ENCODE measurements around the gene SERTAD3. TPM values are rescaled to one million over a fixed set of nuclear protein-coding genes. Genes with fewer than 3 reads are reported as not detected.
"Not testable (repeated sequence)": the region's sequence is repeated elsewhere in the genome, so short reads cannot be mapped to it uniquely, and the experiment has no call there.

SERTAD3 gene
- polyA plus RNA-seq, 10 donors: 37.2 to 55.1 (median 50.9) TPM

DNA sequence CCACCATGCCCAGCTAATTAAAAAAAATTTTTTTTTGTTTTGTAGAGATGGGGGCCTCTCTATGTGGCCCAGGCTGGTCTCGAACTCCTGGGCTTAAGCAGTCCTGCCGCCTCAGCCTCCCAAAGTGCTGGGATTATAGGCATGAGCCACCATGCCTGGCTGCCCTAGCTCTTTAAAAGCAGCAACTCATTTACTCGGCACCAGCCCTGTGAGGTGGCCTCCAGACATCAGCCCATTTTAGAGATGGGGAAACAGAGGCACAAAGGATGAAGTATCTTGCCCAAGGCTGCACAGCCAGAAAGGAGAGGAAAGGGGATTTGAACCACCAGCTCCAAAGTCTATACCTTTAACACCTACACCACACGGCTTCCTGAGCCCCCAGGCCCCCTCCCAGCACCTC lies 31.3 kb downstream of the SERTAD3 start:
- DNase-seq: no peak

DNA sequence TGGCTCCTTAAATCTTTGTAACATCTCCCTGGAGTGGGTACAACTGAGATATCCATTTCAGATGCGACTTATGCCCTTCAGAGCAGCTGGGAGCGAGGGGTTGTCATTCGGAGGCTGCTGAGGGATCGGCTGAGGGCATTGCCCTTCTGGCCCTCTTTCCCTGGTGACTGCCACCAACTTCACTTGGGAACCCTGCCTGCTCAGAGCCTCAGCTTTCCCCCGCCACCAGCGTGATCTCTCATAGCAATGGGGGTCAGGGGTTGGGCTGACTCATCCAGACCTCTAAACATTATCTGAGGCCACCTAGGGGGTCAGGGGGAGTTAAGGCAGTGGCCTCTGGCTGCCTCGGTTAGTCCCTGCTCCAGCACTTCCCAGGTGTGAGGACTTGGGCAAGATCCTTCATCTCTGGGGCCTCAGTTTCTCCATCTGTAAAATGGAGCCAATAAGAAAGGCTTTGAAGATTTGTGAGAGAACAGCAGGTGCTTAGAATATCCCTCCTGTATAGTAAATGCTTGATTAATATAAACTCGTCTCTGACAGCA lies 32.1 kb downstream of the SERTAD3 start:
- no peak for DNase-seq

DNA sequence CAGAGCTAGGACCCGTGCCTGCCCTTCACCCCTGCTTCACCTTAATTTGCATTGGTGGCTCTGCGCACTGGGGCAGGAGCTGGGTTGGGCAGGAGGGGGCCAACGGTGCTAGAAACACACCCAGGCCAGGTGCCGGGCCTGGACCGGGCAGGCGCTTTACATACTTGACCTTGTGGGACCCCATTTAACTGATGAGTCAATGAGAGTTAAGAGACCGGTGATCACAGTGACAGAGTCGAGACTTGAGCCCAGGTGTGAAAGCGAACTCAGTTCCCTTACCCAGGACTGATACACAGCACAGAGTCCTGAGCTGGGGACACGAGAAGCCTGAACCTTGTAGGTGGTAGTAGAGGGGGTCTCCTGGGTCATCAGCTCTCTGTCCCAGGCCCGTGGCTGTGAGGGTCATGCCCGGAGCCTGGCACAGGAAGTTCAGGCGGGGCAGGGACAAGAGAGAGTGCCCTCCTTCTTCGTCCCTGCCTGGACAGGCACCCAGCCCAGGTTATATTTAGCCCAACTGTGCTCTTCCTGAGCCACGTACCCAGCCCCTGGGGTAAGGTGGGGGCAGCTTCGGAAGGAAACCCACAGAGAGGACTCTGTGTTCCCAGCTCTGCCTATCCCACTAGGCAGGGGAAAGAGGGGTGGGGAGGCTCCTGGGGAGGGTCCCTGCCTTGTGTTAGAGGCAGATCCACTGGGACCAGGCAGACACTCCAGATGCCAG lies 32.9 kb downstream of the SERTAD3 start:
- no peak for DNase-seq

DNA sequence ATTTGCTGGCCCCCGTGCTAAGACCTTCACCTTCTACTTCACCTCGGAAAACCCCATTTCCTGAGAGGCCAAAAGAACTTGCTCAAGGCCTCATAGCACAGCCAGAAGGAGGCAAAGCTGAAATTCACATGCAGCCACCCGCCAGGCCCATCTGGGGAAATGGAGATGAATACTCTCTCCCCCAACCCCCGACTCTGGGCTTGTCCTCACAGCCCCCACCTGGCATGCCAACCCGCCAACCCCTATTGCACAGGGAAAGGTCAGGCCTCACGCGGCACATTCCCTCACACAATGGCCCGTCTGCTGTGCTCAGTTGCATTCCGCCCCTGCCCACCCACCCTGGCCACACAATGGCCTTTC lies 34.1 kb downstream of the SERTAD3 start:
- DNase-seq: no peak

DNA sequence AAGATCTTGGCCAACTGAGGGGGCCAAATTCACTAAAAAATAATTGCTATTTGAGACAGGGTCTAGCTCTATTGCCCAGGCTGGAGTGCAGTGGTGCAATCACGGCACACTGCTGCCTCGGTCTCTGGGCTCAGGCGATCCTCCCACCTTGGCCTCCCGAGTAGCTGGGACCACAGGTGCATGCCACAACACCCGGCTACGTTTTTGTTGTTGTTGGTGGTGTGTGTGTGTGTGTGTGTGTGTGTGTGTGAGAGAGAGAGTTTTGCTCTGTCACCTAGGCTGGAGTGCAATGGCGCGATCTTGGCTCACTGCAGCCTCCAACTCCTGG lies 35.6 kb downstream of the SERTAD3 start:
- DNase-seq: not testable (repeated sequence)

DNA sequence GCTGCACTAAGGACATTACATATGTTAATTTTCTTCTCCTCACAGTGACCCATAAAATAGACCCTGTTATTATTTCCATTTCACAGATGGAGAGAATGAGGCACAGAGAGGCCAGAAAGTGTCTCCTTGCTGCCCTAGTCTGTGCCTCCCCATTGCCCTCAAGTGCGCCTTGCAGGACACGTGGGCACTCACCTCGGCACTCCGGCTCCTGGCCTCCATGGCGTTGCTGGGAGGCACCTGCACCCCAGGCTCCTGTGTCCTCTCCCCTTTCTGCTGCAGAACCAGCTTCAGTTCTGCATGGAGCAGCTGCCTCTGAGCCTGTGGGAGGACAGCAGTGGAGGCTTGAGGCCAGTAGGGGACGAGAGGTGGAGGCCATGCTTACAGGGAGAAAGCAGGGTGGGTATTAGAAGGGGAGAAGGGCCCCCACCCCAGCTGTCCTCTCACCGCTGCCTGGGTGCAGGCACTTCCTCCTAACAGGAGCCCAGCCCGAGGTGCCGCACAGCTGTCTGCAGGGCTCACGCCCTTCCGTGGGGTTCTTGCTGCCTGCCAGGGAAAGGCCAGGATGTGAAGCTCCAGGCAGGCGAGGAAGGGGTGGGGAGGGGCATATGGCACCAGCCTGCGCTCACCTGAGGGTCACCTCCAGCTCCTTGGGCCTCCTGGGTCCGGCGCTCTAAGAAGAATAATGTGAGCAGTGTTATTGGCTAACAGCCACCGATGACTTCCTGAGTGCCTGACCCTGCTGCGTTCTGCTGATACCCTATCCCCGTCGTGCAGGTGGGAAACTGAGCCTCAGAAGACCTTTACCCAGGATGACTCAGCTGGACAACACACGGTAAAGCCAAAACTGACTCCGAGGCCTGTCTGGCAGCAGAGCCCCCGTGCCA lies 36.2 kb downstream of the SERTAD3 start:
- DNase-seq: no peak

DNA sequence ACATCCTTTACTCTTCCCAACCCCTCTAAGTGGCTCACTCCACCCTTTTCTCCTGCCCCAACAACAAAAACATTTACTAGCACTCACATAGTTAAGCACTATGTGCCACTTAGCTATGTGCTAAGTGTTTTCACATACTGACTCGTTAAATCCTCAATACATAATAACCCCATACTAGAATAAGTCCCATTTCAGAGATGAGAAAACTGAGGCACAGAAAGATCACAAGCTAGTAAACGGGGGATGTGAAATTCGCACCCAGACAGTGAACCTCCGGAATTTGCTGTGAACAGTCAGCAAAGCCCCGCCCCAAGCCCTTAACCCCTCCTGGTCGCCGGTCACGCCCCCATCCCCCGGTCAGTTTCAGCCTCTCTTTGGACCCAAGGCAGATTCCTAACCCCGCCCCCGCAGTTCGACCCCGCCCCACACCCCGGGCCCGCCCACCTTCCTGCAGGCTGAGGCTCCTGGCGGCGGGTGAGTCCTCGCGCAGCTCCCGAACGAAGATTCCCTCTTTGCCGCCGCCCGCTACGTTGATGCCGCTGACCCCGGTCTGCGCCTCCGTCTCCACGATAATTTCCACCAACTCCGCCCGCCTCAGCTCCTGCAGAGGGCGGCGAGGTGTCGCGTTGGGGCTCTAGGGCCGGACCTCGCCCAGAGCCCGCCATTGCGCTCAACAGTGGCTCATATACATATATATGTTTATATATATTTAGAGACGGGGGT lies 40.7 kb downstream of the SERTAD3 start:
- peak; percentile 79 to 94 (median 88) for DNase-seq

DNA sequence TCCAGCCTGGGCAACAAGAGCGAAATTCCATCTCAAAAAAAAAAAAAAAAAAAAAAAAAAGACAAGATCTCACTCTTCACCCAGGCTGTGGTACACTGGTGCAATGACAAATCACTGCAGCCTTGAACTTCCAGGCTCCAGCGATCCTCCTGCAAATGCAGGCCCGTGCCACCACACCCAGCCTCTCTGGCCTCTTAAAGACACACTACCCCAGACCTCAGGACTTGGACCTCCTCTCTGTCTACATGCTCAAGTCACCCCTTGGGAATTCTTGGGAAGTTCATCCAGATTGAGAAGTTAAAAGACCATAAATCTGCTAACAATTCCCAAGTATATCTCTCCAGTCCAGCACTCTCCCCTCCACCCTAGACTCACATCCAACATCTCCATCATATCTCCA lies 43.6 kb downstream of the SERTAD3 start:
- DNase-seq: peak in 1 of 3 donors; percentile 30

DNA sequence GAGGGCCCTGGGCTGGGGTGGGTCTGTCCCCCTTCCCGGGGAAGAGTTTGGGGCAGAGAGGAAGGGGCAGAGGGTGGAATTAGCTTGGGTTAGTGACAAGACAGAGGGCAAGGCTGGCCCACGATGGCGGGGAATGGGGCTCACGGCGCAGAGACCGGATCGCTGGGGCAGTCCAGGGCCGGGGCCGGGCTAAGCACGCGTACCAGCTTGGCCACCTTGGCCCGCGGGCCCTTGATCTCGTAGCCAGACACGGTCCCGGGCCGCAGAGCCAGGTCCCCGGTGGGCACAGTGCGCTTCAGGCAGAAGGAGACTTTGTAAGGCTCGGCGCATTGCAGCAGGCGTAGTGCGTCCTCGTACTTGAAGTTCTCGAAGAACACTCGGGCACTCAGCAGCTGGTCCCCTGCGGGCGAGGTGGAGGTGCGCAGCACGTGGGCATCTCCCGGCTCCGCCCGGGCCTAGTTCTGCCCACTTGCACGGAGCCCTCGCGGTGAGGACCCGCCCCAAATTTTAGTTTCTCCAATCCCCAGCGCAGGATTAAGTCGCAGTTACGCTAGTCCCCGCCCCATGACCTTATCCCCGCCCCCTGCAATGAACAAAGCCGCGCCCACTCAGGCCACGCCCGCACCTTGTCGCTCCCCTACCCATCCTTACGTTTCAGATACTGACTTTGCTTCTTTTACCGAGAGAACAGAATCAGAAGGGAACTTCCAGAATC lies 45.6 kb downstream of the SERTAD3 start:
- DNase-seq: peak in 1 of 3 donors; percentile 36

DNA sequence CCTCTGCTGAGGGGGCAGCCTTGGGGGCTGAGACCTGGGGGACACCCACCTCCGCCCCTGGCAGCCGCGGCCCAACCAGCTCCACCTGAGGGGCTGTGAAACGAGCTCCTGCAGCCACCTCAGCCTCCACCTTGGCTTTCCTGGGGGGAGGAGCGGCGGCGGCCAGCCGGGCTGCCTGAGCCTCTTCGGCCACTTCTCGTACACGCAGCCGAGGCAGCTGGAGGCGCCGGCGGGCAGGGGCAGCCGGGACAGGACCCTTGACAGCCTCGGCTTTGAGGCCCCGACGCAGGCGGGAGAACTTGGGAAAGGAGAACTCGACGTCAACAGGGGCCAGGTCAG lies 46.6 kb downstream of the SERTAD3 start:
- DNase-seq: no peak

DNA sequence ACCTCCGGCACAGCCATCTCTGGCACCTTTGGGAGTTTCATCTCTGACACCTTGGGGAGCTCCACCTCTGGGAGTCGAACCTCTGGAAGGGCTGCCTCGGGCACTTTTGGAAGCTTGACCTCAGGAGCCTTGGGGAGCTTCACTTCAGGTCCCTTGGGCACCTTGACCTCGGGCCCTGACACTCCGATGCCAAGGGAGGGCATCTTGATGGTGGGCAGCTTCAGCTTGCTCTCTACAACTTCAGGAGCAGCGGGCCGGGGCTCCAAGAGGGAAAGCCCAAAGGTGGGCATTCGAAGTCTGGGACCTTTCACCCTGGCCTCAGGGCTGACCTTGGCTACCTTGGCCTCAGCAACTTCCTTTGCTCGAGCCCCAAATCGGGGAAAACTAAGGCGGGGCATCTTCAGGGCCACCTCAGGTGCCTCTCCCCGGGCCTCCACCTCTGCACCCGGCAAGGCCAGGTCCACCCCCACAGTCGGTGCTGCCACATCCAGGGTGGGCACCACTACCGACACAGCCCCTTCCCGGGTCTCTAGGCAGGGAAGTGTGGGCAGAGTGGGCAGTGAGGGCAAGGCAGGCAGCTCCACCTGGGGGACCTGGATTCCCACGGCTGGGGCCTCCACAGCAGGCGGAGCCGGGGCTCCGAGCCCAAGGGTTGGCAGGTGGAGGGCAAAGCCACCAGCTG lies 47.1 kb downstream of the SERTAD3 start:
- DNase-seq: no peak

DNA sequence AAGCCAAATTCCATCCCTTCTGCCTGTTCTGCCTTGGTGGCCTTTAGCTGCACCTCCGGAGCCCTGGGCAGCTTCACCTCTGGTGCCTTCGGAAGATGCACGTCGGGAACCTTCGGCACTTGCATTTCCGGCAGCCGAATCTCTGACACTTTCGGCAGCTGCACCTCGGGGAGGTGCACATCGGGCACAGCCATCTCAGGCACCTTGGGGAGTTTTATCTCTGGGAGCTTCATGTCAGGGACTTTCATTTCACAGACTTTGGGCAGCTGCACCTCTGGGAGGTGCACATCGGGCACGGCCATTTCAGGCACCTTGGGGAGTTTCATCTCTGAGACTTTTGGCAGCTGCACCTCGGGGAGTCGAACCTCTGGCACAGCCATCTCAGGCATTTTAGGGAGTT lies 48.2 kb downstream of the SERTAD3 start:
- DNase-seq: no peak

DNA sequence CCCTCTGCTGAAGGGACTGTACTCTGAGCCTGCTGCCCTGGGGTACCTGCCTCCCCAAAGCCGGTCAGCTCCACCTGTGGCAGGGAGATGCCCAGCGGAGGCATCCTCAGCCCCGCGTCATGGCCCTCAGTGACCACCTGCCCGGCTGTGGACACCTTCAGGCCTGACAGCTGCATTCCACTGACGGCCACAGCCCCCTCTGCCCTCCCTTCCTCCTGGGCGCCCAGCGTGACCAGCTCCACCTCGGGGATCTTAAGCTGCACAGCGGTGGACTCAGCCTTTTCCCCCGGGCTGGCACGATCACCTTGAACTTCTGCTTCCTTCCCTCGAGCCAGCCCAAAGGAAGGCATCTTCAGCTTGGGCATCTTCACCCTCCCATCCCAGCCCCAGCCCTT lies 49.3 kb downstream of the SERTAD3 start:
- no peak for DNase-seq

DNA sequence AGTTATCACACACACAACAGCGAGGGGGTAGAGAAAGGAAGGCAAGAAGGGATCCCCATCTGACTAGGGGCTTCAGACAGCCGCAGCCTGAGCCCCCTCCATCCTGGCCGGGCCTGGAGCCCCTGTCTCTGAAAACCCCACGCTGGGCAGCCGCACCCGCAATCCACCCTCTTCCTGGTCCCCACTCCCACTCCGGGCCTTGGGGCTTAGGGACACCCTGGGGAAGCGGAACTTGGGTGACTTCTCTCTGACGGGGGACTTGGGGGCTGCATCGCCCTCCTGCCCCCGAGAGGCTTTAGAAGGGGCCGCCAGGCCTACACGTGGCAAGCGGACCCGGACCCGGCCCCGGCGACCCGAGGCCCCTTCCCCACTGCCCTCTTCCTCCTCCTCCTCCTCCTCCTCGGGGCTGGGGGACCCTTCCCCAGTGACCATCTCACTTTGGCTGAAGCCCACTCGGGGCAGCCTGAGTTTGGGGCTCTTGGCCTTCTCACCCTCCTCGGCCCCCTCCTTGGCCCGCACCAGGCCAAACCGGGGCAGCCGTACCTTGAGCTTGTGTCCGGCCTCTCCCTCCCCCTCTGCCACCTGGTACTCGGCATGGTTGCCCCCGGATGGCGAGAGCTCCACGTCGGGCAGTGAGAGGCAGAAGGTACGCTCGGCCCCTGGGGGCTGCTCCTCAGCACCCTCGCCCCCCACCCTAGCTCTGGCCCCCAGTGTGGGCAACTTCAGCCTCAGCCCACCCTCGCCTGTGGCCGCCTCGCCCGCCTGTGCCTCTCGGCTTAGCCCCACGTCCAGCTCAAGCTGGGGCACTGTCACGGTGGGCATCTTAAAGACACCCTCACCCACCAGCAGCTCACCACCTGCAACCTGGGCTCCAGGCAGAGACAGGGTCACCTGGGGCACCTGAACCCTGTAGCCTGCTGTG lies 50.0 kb downstream of the SERTAD3 start:
- no peak for DNase-seq

DNA sequence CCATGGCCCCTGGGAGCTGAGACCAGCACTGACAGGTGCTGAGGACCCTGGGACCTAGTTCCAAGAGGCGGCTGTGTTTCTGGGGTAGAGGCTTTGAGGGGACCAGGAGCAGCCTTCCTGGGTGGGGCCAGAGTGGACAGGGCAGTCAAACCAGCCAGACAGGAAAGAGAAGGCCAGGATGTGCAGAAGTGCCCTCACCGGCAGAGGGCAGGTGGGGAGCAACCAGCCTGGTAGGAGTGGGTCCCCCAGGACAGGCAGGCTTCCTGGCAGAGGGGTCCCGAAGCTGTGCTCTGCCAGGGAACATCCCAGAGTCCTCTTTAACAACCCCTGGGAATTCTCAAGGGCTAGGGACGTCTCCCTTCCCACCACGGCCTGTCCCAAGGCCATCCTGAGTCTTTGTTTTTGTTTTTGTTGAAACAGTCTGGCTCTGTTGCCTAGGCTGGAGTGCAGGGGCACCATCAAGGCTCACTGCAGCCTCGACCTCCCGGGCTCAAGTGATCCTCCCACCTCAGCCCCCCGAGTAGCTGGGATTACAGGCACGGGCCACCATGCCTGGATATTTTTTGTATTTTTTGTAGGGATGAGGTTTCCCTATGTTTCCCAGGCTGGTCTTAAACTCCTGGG lies 51.1 kb downstream of the SERTAD3 start:
- no peak for DNase-seq

DNA sequence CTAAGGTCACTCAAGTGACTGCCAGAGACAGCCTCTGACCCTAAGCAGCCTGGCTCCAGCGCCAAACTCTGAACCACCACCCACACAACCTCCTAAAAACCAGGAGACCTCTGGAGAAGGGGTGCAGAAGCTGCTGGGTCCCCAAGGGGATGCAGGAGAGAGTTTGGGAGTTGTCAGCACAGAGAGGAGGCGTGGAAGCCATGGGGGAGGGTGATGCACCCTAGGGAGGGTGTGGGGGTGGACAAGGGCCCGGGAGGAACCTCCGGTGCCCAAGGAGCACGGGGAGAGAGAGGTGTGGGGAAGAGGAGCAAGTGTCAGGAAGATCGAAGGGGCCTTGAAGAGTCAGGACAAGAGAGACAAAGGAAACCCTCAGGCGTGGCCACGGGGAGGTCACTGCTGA lies 52.0 kb downstream of the SERTAD3 start:
- no peak for DNase-seq

Measured in muscle of back (tissue), 11 donors.